Right lobe of liver (tissue), 4 donors: ENCODE data around the gene PRDM8.

ENCODE experiments used
- POLR2A ChIP-seq: fragments of 450-650 bp; IDR thresholded peaks from one replicate; pipeline ENCODE4 v1.6.1; 2017; ENCODE audit warnings: antibody characterized with exemption, mild to moderate bottlenecking
- TF ChIP-seq, protein P1 (sequence below), 4 donors: fragments of 200-600 bp in 3 of 4; fragments of 450-650 bp in 1 of 4; IDR thresholded peaks; one replicate each; pipeline versions ENCODE4 v1.5.1 to v1.8.0; 2016 to 2022; ENCODE audit warnings: antibody characterized with exemption in 4 of 4, mild to moderate bottlenecking in 2 of 4
- donor health status: DM: no; HTN: no; CAD: no.
- donor health status: DM: no; HTN: no; CAD: no.
- donor health status: DM: no; HTN: yes; CAD: no.

DNA sequence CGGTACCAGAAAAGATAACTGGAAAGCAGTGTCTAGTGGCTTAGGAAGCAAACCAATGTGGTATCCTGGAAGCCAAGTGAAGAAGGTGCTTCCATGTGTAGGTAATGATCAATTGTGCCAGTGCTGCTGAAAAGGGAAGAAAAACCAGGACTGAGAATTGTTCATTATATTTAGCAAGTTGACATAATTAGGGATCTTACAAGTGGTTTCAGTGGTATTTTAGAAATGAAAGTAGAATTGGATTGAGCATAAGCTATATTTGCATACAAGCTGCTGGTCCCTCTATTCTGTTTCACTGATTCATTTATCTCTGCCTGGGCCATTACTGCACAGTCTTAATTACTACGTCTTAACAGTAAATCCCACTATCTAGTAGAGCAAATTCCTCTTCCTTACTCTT lies 32.3 kb downstream of the PRDM8 start:
- TF ChIP-seq, protein P1, sequence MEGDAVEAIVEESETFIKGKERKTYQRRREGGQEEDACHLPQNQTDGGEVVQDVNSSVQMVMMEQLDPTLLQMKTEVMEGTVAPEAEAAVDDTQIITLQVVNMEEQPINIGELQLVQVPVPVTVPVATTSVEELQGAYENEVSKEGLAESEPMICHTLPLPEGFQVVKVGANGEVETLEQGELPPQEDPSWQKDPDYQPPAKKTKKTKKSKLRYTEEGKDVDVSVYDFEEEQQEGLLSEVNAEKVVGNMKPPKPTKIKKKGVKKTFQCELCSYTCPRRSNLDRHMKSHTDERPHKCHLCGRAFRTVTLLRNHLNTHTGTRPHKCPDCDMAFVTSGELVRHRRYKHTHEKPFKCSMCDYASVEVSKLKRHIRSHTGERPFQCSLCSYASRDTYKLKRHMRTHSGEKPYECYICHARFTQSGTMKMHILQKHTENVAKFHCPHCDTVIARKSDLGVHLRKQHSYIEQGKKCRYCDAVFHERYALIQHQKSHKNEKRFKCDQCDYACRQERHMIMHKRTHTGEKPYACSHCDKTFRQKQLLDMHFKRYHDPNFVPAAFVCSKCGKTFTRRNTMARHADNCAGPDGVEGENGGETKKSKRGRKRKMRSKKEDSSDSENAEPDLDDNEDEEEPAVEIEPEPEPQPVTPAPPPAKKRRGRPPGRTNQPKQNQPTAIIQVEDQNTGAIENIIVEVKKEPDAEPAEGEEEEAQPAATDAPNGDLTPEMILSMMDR (IDR thresholded peaks at IDR 0.05) = no peak
- no peak for TF ChIP-seq POLR2A
